Aorta (tissue), 5 donors: ENCODE results near the gene PHF23. TPM values are rescaled to one million over a fixed set of nuclear protein-coding genes. Genes with fewer than 3 reads are reported as not detected.

Experiments used
- ATAC-seq: fragments of 200-7000 bp; cut with Tn5 transposase; one replicate; pipeline ENCODE4 v1.9.1; 2022; ENCODE audit warnings: moderate library complexity; ENCODE audit not compliant: low FRiP score
- DNase-seq, 2 donors: peaks; one replicate each; pipeline ENCODE4 v3.0.0-alpha.2; 2020
- H3K27ac ChIP-seq, 2 donors: one replicate each; pipeline ENCODE4 v1.5.1; 2013; ENCODE audit warnings: low read length in 2 of 2, mild to moderate bottlenecking in 2 of 2, moderate library complexity in 2 of 2, control low read depth in 1 of 2, inconsistent platforms in 1 of 2, low read depth in 1 of 2
- H3K27me3 ChIP-seq, 2 donors: one replicate each; pipeline ENCODE4 v1.6.1; 2013; ENCODE audit warnings: control low read depth in 1 of 2, low read length in 1 of 2, mild to moderate bottlenecking in 1 of 2, moderate library complexity in 1 of 2; ENCODE audit not compliant: insufficient read depth in 2 of 2, control insufficient read depth in 1 of 2
- H3K36me3 ChIP-seq, 2 donors: one replicate each; pipeline ENCODE4 v1.6.1; 2013; ENCODE audit warnings: control low read depth in 1 of 2, low read length in 1 of 2, mild to moderate bottlenecking in 1 of 2; ENCODE audit not compliant: insufficient read depth in 2 of 2, control insufficient read depth in 1 of 2
- H3K4me1 ChIP-seq, 2 donors: one replicate each; pipeline ENCODE4 v1.6.1; 2013; ENCODE audit warnings: low read length in 2 of 2, control low read depth in 1 of 2, mild to moderate bottlenecking in 1 of 2, moderate library complexity in 1 of 2; ENCODE audit not compliant: insufficient read depth in 2 of 2, control insufficient read depth in 1 of 2
- H3K4me3 ChIP-seq, 2 donors: one replicate each; pipeline ENCODE4 v1.5.1; 2013; ENCODE audit warnings: low read length in 2 of 2, control low read depth in 1 of 2, mild to moderate bottlenecking in 1 of 2
- H3K9me3 ChIP-seq: one replicate; pipeline ENCODE4 v1.6.1; 2013; ENCODE audit warnings: mild to moderate bottlenecking, low read length; ENCODE audit not compliant: control insufficient read depth
- WGBS, 2 donors: extraction: QIAGEN DNeasy Blood & Tissue Kit; methylation state at CpG; one replicate each; pipeline ENCODE4 v1.1.7; 2013; 5-methylcytosine and 5-hydroxymethylcytosine counted together
- intact Hi-C, 2 donors: fragments of 100-400 bp; cut with DNase I; formaldehyde crosslinking; loops; one replicate each; pipeline versions ENCODE4 v1.14.2 to v1.15.0; 2022
- polyA plus RNA-seq, 2 donors: library from polyadenylated mRNA; stranded (reverse); fragments of 200-250 nt; gene quantifications; one replicate each; pipeline ENCODE4 v1.2.3, GENCODE V29; 2013
- total RNA-seq, 2 donors: library from RNA; stranded (reverse); fragmentation: NEBNext Ultra II Directional; extraction: Animal tissue kit (Norgen Biotek cat#: 25700); gene quantifications; one replicate each; pipeline ENCODE4 v1.2.1, GENCODE V29; 2021
- donor health status: healthy with polysubstance abuse.
- donor health status: Bipolar disorder and iron deficiency.
- donor health status: DM: no; HTN: no; CAD: no.
- donor health status: DM: no; HTN: no; CAD: no.
- donor health status: DM: yes; HTN: yes; CAD: no.

The PHF23 gene
- total and polyA plus RNA-seq, 4 donors, result 19.2 to 30.8 (median 26.4) TPM

GRCh38 chr17:7236808-7237207, 2.4 kb downstream of the PHF23 start:
- H3K27ac ChIP-seq, result no peak overlapping the region
- H3K4me1 ChIP-seq, result peaks cover 0 to 3% of the 10 kb centered on the region in 2 donors
- WGBS, 2 donors, result 82 to 84% methylated on average over 6 of the region's 6 CpGs
- peak in 1 of 2 donors; percentile 46 for DNase-seq
- H3K27me3 ChIP-seq, result no peaks in the 10 kb centered on the region
- no peak overlapping the region for H3K4me3 ChIP-seq
- ATAC-seq, result no peak
- no peaks in the 10 kb centered on the region for H3K9me3 ChIP-seq
- H3K36me3 ChIP-seq, result no peaks in the 10 kb centered on the region
- intact Hi-C loops, result no loop called here

- Histone ChIP-seq H3K27ac (no peak overlapping the region), H3K36me3 (no peaks in the 10 kb centered on the region), H3K9me3 (no peaks in the 10 kb centered on the region), H3K4me3 (no peak overlapping the region), H3K4me1 (no peaks in the 10 kb centered on the region), H3K27me3 (no peaks in the 10 kb centered on the region)
- 81 to 84% methylated on average over 22 of the region's 22 CpGs for WGBS, 2 donors
- intact Hi-C loops, result no loop called here
- ATAC-seq (no peak), DNase-seq (peak; percentile 48 to 56)
Measured at GRCh38 chr17:7235693-7236665, 3.3 kb downstream of the PHF23 start.

GRCh38 chr17:7234083-7234951, 4.9 kb downstream of the PHF23 start, which contains the start of gene DVL2:
TSS of gene DVL2 (minus strand) at chr17:7234517. CDS start at chr17:7234262, 255 bp downstream.
- peak; percentile 97 to 98 for DNase-seq
- Histone ChIP-seq H3K9me3 (no peaks in the 10 kb centered on the region), H3K27me3 (no peaks in the 10 kb centered on the region), H3K4me1 (no peaks in the 10 kb centered on the region), H3K36me3 (peaks cover 0 to 4% of the 10 kb centered on the region in 2 donors), H3K4me3 (peak within 1 kb of the TSS; percentile 43 to 79), H3K27ac (peak within 1 kb of the TSS in 1 of 2 donors; percentile 11)
- ATAC-seq, result peak; percentile 85
- intact Hi-C loops, result no loop called here
- 0 to 1% methylated on average over 61 to 72 of the region's 72 CpGs for WGBS, 2 donors

GRCh38 chr17:7233701-7234082, 5.6 kb downstream of the PHF23 start:
- intact Hi-C loops, result no loop called here
- Histone ChIP-seq H3K4me1 (no peaks in the 10 kb centered on the region), H3K27ac (no peak overlapping the region), H3K9me3 (no peaks in the 10 kb centered on the region), H3K36me3 (peaks cover 0 to 4% of the 10 kb centered on the region in 2 donors), H3K27me3 (no peaks in the 10 kb centered on the region), H3K4me3 (peak overlapping the region; percentile 43 to 79)
- no peak for DNase-seq
- 1% methylated on average over 9 of the region's 9 CpGs for WGBS, 2 donors
- peak; percentile 11 for ATAC-seq

- Histone ChIP-seq H3K9me3 (no peaks in the 10 kb centered on the region), H3K4me3 (no peak overlapping the region), H3K27me3 (no peaks in the 10 kb centered on the region), H3K27ac (no peak overlapping the region), H3K4me1 (no peaks in the 10 kb centered on the region), H3K36me3 (peaks cover 0 to 4% of the 10 kb centered on the region in 2 donors)
- 77 to 78% methylated on average over 5 of the region's 5 CpGs for WGBS, 2 donors
- intact Hi-C loops, result no loop called here
- DNase-seq (no peak), ATAC-seq (no peak)
Measured at GRCh38 chr17:7232114-7232513, 7.1 kb downstream of the PHF23 start.

GRCh38 chr17:7229504-7229903, 9.8 kb downstream of the PHF23 start:
- intact Hi-C loops, result no loop called here
- no peaks in the 10 kb centered on the region for H3K4me1 ChIP-seq
- no peak overlapping the region for H3K27ac ChIP-seq
- H3K27me3 ChIP-seq, result no peaks in the 10 kb centered on the region
- DNase-seq (no peak), ATAC-seq (no peak)
- H3K9me3 ChIP-seq, result no peaks in the 10 kb centered on the region
- WGBS, 2 donors, result 94 to 96% methylated on average over 19 of the region's 19 CpGs
- H3K36me3 ChIP-seq, result peaks cover 0 to 4% of the 10 kb centered on the region in 2 donors
- H3K4me3 ChIP-seq, result no peak overlapping the region

GRCh38 chr17:7228920-7229319, 10.3 kb downstream of the PHF23 start:
- H3K36me3 ChIP-seq, result peaks cover 3 to 4% of the 10 kb centered on the region in 2 donors
- no peaks in the 10 kb centered on the region for H3K27me3 ChIP-seq
- no peaks in the 10 kb centered on the region for H3K9me3 ChIP-seq
- ATAC-seq (no peak), DNase-seq (no peak)
- WGBS, 2 donors, result 88 to 90% methylated on average over 14 of the region's 14 CpGs
- no peaks in the 10 kb centered on the region for H3K4me1 ChIP-seq
- intact Hi-C loops, result no loop called here
- no peak overlapping the region for H3K27ac ChIP-seq
- H3K4me3 ChIP-seq, result no peak overlapping the region

- ATAC-seq (no peak), DNase-seq (no peak)
- intact Hi-C loops, result no loop called here
- H3K27ac ChIP-seq, result no peak overlapping the region
- no peaks in the 10 kb centered on the region for H3K9me3 ChIP-seq
- no peaks in the 10 kb centered on the region for H3K4me1 ChIP-seq
- no peak overlapping the region for H3K4me3 ChIP-seq
- 88 to 89% methylated on average over 31 of the region's 31 CpGs for WGBS, 2 donors
- peaks cover 4 to 6% of the 10 kb centered on the region in 2 donors for H3K36me3 ChIP-seq
- H3K27me3 ChIP-seq, result no peaks in the 10 kb centered on the region
Measured at GRCh38 chr17:7226721-7227710, 12.2 kb downstream of the PHF23 start.
